HG03558 (cell line): ENCODE measurements around the gene LAMA5.

ENCODE experiments used
- ATAC-seq: cut with Tn5 transposase; IDR thresholded peaks from one replicate; pipeline ENCODE4 v1.9.1; 2021; ENCODE audit warnings: moderate number of reproducible peaks; ENCODE audit not compliant: unreplicated experiment; ENCODE audit errors: extremely low read depth

LAMA5 gene

DNA sequence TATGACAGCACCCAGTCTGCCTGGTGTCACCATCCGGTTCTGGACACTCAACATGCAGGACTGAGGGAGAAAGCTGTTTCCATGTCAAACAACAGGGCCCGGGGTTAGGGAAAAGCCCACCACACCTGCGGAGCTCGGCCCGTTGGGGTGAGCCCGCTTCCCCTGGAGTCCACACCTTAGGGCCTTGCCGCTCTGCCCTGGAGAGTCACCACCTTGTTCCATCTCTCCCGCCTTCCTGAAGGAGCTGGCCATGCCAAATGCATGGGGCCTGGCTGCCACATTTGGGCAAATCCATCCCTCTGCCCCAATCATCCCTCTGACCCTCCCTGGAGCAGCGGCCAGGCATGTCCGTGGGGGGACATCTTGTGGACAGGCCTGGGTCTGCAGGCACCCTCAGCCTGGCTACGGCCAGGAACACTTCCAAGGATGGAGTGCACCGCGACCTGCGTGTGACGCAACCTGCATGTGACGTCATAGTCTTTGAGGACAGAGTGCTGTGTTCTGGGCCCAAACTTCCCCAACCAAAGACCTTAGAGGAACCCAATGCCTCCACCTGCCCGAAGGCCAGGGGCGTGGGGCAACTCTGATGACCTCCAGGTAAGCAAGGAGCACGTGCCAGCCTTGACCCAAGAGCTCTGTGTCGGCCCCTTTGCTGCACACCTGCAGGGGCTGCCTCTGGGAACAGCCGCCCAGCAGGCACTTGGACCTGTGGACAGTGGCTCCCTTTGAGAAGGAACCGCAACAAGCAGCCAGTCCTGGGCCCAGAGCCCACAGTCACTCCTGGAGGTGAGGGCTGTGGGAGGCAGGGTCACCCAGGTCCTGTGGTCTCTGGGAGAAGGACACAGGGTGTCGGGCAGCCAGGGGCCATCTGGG lies 38.2 kb upstream of the LAMA5 start:
- no peak for ATAC-seq

DNA sequence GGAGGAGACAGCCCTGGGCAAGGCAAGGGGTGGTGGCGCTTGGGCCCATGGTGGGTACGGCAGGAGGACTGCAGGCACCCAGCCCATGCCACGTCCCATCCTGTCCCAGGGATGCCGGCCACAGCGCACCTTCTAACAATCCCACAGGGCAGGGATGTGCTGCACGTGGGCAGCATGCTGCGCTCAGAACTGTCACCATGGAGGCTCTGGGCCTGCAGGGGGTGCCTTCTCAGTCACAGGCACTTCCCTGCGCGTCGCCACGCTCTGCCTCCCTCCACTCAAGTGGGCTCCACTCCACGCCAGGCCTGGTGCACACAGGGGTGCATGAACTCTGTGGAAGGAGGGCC lies 37.6 kb upstream of the LAMA5 start:
- no peak for ATAC-seq

DNA sequence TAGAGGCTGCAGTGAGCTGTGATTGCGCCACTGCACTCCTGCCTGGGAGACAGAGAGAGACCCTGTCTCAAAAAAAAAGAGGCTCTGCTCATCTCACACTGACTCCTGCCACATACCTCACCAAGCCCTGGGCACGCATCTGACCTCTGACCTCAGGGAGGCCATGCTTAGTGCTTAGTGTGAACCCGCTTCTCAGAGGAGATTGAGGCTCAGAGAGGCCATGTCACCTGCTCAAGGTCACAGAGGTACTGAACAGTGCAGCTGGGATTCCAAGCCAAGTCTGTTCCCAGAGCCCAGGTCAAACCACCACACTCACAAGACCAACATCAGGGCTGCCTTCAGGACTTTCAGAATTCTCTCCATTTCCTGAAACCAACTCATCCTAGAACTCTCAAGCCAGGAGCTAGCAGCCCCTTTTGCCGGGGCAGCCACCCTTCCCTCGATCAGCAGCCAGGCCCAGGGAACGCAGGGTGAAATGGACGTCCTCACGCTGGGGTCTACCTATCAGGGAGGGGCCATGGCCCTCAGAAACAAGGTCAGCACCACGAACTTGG lies 37.1 kb upstream of the LAMA5 start:
- no peak for ATAC-seq

DNA sequence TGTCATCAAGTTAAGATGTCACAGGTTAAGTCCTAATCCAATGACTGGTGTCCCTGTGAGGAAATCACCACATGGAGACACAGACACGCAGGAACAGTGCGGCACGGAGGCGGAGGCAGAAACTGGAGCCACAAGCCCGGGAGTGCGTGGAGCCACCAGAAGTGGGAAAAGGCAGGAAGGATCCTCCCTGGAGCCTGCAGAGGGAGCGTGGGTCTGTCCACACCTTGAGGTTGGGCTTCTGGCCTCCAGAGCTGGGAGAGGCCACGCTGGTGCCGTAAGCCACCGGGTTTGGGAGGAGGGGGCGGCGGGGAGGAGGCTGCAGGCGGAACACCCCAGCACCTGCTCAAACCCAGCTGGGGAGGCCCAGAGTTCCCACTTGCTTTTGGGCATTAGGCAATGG lies 36.2 kb upstream of the LAMA5 start:
- no peak for ATAC-seq

DNA sequence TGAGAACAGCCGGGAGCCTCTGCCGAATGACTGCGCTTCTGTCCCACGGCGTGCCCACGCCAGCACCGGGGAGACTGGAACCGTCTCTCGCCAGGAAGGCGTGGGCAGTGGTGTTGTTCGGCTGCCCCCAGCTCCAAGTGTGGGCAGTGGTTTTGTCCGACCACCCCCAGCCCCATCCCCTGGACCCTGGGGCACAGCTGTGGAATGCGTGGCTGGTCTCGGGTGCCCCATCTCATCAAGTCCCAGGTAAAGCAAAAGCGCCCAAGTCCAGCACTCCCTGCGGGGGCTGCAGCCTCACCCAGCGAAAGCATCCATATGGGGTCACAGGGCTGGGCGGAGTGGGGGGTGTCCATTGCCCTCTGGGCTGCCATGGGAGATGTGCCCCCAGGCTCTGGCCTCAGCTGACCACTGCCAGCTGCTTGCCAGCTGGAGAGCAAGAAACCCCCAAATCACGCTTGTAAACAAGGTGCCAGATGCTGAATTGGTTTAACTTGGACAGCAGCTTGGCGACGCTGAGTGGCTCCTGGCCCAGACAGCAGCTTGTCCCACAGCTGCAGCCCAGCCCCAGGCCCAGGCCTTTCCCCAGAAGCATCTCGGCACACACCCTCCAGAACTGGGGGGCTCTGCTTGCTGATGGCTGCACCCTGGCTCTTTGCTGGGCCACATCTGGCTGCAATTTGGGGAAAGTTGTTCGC lies 35.5 kb upstream of the LAMA5 start:
- ATAC-seq, result no peak

DNA sequence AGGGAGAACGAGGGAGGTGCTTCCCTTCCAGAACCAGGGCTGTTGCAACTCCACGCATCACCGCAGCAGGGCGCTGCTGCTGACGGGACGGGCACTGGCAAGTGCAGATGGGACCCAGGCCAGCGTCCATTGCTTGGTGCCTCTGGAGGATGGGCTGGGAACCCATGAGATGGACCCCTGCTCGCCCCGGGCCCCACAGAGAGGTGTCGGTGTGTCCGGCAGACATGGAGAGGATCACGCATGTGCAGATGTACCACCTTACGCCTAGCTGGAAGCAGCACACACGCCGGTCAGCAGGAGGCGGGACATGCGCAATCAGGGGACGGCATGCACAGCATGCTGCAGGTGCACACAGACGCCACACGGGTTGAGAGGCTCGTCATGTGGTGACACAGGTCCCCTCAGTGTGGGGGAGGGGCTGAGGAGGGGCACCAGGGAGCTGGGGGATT lies 34.2 kb upstream of the LAMA5 start:
- no peak for ATAC-seq

DNA sequence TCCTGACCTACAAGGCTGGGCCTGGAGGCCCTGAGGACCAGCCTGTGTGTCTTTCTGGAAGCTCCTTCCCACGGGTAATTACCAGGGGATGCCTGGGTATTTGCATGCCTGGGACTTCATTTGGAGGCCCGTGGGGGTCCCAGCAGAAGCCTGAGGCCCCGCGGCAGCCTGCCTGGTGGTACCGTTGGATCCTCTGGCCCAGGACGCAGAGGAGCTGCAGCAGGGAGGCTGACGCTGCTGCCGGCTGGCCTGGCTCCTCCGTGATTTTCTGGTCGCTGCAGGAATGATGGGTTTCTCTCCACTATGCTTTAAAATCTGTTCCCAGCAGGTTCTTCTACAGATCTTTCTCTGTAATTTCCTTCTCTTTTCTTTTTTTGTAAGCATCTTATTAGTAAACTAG lies 33.4 kb upstream of the LAMA5 start:
- ATAC-seq, result no peak

DNA sequence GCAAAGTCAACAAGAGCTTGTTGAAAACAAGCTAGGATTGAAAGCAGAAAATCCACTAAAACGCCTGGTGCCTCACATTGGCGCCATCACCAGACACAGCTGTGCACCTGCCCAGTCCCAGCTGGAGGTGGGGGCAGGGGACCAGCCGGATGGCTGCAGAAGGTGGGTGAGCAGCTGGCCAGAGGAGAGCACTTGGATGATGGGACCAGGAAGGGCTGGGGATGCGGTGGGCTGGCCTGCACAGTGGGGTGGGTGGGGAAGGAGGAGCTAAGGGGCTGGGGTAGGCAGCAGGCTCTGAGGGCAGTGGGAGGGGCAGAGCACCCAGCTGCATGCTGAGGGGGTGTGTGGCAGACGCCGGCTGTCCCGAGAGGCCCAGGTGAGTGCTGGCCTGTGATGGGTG lies 32.9 kb upstream of the LAMA5 start:
- ATAC-seq, result no peak

DNA sequence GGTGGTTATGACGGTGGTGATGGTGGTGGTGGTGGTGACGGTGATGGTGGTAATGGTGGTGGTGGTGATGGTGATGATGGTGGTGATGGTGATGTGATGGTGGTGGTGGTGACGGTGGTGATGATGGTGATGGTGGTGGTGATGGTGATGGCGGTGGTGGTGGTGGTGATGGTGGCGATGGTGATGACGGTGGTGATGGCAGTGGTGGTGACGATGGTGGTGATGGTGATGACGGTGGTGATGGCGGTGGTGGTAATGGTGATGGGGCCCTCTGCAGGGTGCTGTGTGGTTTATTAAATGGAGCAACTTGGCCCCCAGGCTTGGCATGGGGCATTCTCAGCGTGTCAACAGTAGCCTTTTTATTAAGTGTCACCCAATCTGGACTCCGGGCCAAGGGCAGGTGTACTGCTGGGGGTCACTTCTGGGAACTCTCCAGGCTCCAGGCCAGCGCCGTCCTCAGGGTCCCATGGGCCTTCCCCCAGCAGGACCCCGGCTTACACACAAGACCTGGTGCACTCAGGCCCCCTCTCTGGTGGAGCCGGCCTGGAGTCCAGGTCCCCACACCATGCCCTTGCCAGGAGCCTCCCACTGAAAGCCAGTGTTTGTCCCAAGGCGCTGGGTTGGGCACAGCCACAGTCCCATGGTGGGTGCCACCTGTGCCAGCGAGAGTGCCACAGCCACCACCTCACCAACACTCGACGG lies 31.2 kb upstream of the LAMA5 start:
- ATAC-seq, result no peak

DNA sequence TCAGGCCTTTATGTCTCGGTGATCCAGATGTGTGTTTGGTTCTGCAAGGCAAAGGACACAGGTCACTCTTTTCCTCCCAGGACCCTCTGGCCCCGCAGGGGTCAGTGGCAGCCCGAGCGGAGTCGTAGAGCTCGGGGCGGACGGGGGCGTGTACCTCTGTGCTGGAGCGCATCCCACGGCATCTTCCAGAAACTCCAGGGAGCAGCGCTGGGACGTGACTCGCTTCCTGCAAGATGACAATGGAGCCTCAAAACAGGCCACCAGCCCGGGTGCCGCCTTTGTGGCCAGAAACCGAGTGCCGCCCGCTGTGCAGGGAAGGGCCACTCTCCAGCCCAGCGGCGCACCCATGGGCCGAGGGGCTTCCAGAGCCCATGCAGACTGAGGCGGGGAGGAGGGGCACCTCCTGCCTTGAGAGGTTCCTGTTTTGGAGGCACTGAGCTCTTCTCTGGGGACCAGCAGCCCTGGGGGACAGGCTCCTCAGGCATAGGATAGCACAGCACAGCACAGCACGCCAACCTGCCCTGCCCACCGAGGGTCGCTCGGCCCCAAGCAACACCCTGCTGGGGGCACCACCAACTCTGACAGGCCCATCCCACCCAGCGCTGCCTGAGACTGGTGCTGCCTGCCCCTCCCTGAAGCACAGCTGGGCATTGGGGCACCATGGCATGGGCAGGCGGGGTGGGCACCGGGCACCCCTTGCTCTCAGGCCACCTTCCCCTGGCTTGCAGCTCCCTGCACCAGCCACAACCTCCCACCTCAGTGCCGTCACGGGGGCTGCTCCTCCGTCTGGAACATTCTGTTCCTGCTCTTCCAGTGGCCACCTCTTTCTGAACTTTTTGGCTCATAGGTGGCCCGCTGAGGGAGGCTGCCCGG lies 29.5 kb upstream of the LAMA5 start:
- ATAC-seq, result no peak

DNA sequence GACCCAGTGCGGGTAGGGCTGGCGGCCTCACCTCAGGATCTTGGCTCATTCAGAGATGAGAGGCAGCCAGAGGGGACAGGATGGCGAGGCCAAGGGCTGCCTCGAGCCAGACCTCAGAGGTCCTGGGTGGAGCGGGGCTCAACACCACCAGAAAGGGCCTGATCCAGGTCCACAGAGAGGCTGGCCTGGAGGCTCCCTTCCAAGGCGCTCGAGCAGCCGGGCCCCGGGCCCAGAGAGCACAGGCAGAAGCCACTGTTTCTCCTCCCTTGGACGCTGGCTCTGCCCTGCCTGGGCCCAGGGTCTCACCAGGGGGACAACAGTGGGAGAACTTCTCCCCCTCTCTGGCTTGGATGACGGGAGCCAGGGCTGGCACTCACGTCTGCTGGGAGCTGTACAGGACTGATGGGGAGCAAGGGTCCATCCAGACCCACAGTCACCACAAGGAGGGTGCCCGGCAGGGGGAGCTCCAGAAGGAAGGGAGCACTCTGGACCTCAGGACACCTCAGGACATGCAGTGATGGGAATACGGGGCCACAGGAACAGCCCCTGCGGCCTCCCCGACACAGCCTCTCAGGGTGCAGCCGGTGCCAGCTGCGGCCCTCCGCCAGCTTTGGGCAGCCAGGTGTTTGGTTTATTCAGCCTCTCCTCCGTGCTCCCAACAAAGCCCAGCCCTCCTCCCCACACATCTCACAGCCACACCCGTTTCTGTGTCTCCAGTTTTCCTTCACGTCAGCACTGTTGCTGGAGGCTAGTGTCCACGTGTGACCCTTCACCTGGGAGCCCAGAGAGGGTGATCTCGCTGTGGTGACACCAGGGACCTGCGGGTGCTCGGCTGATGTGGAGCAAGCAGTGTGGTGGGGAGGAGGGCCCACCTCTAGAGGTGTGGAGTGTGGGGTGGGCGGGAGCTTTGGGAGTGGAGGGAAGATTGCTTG lies 28.5 kb upstream of the LAMA5 start:
- no peak for ATAC-seq

DNA sequence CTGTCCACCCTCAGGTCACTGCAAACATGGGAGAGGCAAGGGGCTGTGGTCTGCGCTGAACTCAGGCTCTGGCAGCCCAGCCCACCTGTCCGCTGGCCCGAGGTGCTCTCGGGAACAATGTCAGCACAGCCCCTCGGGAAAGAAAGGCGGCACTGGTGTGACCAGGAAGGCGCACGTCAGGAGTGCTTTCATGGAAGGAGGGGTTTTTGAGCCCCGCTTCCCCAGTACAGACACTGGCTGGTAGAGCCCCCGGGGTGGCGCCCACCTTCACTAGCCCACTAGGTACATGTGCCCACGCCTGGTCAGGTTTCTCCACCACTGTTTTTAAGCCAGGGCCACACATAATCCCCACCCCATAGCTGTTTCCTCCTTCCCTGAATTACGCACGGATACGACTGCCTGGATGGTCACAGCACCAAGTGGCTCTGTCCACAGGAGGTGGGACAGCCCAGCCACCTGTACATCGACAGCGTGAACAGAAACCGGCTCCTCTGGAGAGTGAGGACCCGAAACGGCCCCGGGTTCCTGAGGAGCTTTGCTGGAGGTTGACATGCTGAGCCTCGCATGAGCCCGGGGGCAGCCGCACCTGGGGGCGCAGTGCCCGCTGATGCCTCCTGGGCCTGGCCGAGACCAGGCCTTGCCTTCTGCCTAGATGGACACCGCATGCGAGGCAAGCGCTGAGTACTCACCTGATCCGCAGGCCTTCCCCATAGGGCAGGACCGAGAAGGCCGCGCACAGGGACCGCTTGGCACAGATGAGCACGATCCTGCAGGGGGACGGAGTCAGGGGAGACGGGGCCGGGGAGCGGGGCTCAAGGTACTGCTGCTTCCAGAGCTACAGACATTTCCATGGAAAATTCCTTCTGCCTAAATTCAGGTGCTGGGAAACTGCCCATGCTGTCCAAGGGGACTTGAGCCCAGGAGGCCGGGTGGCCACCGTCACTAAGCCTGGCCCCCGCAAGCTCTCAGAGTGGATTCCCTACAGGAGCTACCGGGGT lies 27.4 kb upstream of the LAMA5 start:
- ATAC-seq, result no peak

DNA sequence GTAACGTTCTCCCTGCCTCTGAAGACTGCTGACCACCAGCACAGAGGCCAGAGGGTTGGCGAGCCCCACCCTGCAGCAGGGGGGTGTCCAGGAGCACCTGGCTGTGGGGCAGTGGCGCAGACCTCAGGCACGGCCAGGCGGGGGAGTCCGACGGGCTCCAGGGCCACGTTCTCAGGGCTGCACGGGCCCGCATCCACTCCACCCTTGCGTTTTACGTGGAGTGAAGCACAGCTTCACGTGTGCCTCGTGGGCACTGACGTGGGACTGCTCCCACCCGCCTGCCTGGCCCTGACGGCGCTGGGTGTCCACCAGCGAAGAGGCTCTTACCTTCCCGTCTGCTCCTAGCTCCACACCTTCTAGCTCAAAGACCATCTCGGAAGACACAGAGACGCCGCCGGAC lies 26.7 kb upstream of the LAMA5 start:
- no peak for ATAC-seq

DNA sequence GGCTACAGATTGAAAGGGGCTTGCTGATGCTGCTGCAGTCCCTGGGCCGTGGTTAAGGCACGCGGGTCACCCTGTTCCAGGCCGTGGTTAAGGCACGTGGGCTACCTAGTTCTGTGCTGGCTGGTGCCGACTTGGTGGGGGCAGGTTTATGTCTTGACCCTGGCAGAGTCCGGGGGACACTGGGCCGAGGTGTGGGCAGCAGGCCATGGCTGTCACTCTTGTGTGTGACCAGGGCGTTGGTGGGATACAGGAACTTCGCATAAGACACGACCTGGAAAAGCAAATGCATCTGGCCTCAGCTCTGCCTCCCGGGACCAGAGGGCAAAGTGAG lies 26.2 kb upstream of the LAMA5 start:
- ATAC-seq, result no peak

DNA sequence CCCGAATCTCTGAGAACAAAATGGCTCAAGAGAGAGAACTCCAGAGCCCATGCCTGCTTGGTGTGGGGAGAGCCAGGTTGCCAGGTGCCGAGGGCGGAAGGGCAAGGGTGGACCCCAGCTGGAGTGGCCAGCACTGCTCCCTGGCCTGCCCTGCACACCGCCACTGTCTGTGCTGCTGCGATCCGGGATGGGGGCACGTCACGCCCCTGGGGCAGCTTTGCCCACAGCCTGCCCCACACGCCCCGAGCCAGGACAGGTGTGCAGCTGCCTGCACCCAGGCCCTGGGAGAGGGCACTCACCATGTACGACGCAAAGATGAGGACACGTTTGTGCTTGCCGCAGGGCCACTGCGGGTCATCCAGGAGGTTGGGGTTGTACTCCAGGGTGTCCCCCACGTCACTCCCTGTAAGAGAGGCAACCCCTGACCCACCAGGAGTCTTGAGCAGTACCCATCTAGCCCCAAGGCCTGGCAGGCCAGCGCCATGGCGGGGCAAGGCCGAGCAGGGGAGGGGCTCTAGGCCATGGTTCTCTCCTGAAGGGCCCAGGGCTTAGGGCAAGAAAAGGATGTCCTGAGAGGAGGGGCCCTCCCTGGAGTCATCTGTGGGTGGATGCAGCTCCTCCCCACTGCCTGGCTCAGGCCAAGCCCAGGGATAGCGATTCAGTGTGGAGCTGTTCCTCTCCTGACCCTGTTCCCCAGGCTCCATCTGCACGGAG lies 25.7 kb upstream of the LAMA5 start:
- ATAC-seq, result no peak

DNA sequence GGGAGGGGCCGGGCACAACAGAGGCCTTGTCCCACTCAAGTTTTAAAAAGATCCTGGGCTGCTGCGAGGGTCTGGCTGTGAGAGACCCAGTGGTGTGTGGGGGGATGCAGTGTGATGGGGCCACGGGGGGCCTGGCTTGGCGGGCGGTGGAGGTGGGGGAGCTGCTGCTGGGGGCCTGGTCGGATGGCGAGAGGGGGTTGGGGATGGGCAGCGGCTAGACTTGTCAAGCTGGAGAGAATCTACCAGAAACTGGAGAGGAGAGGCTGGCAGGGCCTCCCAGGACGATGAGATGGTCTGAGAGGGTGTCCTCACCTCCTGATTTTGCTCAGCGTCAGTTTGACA lies 24.9 kb upstream of the LAMA5 start:
- ATAC-seq, result no peak
